NCI-H526 (cell line): ENCODE measurements around the gene ZFP3.
"Not testable (repeated sequence)": the region's sequence is repeated elsewhere in the genome, so short reads cannot be mapped to it uniquely, and the experiment has no call there.

ENCODE experiments used
- DNase-seq, 2 experiments: peaks; one replicate each; lab custom pipeline; 2025; lab: John Stamatoyannopoulos, UW

Gene ZFP3

DNA sequence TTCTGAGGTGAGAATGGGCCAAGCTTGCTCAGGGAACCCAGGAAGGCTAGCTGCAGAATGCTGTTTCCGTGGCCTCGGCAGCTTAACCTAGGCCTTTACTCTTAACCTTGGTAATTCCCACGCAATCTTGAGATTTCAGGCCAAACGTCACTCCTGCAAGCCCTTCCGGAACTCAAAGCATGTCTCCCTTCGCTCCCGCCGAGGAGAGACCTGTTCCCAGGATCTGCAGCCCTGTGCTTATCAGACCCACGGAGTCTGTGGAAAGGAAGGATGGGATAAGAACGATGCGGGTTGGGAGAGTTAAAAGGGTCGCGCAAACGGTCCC, 524 bp upstream of the ZFP3 start:
- no peak for DNase-seq

DNA sequence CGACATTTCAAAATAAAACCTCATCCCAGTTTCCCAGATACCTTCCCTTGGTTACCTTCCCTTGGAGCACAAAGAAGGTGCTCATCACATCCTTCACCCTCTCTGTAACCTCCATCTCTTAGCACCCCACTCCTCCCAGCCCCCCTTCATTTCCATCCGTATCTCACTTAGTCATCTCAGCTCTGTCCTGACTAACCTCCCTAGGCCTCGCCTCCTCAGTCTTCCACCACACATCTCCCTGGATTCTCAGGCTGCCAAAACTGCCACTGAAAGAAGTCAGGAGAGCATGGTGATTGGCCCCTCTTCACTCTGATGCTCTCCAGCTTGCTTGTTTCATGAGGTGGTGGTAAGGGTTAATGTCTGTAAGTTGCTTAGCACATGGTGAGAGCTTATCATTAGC, 2.3 kb downstream of the ZFP3 start:
- DNase-seq = no peak

DNA sequence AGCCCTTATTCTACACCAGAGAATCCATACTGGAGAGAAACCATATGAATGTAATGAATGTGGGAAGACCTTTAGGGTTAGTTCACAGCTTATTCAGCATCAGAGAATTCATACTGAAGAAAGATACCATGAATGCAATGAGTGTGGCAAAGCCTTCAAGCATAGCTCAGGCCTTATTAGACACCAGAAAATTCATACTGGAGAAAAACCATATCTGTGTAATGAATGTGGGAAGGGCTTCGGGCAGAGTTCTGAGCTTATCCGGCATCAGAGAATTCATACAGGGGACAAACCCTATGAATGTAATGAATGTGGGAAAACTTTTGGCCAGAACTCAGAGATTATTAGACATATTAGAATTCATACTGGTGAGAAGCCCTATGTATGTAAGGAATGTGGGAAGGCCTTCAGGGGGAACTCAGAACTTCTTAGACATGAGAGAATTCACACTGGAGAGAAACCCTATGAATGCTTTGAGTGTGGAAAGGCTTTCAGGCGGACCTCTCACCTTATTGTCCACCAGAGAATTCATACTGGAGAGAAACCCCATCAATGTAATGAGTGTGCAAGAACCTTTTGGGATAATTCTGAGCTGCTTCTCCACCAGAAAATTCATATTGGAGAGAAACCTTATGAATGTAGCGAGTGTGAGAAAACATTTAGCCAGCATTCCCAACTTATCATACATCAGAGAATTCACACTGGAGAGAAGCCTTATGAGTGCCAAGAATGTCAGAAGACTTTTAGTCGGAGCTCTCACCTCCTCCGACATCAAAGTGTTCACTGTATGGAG, 14.1 kb downstream of the ZFP3 start:
- no peak for DNase-seq

DNA sequence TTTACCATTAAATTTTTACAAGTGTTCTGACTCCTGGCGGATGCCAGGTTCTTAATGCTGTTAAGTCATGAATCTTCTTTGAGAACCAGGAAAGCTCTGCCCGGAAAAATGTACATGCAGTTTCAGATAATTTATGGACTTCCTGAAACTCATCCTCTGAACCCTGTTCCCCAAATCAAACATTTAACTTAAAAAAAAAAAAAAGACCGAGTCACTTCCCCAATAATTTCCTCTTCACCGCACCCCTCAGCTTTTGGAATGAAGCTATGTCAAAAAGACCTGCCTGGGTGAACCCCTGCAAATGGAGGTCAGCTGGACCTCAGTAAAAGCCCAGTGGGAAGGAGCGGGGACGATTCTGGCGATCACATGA, 18.4 kb downstream of the ZFP3 start:
- no peak for DNase-seq

DNA sequence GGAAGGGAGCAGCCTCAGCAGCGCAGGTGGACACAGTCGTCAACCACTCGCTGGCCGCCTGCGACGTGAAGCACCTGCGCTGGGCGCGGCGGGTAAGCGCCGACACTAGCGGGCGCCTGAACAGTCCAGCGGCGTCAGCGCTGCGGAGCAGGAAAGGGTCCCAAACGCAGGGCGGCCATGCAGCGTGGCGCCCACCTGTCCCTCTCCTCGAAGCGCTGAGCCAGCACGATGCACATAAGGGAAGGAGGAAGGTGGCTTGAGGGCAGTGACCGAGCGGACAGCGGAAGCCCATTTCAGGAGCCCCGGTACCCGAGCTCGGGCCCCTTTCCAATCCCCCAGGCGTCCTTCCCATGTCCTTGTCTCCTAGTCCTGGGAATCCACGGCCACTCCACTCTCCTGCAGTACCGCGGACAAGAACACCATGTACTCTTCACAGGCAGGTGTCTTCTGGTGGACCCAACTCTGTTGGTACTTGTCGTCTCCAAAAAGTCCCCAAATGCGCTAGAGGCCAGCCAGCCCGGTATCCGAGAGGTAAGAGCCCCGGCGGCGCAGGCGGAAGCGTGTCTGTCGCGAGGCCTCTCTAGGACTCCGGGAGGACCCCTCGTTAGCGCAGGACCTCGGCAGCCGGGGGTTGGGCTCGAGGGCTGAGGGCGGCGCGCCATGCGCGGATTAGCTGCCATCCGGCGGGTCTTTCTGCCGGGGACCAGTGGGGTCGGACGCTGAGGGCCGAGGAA, 19.0 kb downstream of the ZFP3 start:
- peak; percentile 76 to 90 for DNase-seq

DNA sequence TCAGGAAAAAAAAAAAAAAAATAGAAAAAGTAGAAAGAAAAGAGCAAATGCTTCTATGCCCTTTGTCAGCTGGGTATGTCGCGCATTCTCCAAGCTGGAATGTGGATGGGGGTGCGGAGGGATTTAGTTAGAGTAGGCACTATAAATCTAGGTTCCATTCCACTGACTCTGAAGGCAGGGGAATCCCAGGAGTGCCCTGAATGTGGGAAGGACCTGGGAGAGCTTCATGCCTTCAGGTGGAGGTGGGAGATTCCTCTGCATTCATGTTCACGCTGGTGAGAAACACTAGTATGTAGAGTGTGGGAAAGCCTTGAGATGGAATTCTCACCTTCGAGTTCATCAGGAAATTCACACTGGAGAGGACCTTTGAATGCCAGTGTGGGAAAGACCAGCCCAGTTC, 21.0 kb downstream of the ZFP3 start:
- DNase-seq = no peak

DNA sequence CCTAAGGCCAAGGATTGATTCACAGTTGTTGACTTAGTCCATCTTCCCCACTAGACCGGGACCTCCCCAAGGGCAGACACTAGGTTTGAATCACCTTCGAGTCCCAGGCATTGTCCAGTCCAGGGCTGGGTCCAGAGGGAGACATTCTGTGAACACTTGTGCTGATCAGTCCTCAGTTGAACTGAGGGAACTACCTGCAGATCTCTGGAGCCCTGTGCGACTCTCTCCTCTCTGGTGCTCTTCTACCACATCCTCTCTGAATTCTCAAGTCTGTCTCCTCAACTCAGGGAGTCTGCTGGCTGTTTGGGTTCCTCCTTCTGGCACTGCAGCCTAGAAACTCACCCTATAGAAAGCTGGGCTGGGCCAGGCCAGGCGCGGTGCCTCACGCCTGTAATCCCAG, 22.6 kb downstream of the ZFP3 start:
- DNase-seq = no peak

DNA sequence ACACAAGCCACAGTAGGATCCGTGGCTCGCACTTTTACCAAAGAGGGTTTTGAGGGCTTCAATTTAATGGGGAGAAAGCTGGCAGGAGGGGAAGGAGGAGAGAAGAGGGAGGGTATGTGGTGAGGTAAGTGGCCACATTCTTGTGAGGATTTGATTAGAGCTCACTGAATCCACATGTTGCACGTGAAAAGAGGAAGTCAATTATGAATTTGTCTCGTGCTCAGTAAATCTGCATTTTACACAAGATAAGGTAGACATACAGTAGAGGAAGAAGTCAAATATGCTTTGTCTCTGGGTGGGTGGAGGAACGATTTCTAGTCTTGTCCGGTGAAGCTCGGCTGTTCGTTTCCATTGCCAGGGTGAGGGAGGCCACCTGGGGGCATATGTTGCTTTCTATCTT, 32.5 kb downstream of the ZFP3 start:
- no peak for DNase-seq

DNA sequence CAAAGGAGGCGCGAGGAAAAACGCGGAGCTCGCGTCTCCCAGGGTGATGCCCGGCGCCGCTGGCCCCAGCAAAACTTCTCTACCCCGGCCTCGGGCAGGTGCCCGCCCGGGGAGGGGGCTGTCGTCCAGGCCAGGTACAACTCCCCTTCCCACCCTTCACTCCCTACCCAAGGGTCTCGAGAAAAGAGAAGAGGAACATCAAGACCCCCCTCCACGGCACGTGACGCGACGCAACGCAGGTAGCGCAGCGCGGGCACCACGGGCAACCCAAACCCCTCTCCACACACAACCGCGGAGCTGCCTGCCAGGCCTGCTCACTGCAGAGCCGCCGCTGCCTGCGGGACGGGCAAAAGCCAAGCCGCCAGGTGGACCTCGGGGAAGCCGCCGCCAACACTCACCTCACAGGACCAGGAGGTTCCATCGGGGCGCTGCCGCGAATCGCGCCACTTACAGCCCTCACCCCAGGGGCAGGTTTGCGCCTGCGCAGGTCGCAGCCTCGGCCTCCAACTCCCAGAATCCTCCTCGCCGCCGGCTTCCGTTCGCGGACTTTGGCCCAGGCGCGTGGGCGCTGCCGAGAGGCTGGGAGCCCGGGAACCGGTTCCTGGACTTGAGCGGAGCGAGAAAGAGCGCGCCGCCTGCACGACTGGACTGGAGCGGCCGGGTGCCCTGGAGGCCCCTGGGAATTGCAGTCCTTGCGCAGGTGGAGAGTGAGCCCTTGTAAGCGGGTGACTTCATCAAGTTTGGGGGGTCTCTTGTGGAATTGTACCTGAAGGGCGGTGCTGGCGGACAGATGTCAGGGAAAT, 33.3 kb downstream of the ZFP3 start, which contains the start of gene ZNF232:
Gene ZNF232 (minus strand): TSS at position 477 of the 803 bp plus-strand sequence. CDS start 56 bp downstream, at position 421.
- peak; percentile 86 to 97 for DNase-seq

DNA sequence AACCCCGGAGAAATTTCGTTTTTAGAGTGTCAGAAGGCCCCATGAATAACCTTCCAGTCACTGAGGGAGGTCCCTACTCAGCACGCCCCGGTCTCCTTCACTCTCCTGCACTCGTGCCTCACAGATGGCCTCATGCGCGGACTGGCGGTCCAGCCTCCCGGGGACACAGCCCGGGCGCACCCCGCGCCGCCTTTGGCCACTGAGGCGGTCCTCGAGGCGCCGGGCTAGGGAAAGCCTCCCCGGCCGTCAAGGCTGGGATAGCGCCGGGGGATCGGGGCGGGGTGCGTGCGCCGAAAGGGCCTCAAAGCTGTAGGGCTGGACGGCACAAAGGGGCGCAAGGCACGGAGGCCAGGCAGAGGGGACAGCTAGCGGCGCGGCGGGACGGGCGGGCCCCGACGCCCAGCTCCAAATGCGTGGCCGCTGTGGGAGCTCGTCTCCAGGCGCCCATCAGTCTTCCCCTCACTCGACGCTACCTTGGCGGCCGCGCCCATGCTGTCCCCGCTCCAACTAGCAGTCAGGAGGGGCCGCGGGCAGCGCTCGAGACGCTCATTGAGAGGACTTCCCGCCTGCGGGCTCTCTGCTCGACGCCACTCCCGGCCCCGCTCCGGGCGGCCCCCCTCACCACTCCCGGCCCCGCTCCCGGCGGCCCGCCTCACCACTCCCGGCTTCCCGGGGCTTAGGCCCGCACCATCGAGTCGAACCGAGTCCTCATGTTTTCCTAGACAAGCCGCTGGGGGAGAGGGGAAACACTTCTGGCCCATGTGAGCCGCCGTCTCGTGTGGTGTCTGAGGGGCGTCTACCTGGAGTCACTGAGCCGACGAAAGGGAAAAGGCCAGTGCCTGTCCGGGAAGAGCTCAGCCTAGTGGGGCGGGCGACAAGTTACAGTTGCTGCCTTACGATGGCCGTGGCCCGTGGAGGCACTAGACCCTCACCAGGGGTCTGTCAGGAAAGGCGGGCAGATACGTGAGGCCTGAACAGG, 37.7 kb downstream of the ZFP3 start, which contains the start of gene USP6:
Gene USP6 (plus strand): TSS at position 360 of the 979 bp plus-strand sequence. CDS start 14,336 bp downstream, outside the sequence.
- DNase-seq = peak; percentile 69 to 73

DNA sequence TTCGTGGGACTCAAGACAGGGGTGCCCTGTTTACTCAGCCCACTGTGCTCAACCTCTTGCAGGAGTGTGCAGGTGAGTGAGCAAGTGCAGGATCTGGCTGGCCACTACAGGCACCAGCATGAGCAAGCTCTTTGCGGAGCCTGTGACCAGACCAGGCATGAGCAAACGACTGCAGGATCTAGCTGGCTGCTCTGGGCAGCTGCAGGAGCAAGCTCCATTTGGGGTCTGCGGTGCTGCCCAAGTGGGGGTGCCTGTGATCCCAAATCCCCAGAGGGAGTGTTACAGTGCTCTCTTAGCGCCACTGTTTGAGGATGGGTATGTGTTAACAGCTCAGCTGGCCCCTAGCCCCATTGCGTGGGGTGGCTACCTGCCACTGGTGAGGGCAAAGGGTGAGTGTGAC, 40.0 kb downstream of the ZFP3 start:
- DNase-seq = no peak

DNA sequence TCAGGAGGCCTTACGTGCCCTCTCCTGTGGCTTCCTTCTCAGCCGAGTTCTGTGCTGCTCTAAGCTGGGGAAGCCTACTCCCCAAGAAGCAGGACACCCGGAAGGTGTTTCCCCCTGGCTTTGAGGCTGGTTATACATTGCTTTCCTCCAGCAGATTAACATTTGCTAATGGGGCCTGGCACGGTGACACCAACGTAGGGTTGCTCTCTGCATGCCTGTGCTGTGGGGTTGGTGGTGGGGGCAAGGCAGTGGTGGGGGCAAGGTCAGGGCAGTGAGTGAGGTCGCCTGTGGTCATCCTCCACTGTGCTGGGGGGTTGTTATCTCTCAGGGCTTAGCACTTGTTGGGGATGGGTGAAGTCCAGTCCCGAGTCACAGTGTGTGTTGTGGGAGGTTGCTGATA, 41.8 kb downstream of the ZFP3 start:
- DNase-seq = no peak

DNA sequence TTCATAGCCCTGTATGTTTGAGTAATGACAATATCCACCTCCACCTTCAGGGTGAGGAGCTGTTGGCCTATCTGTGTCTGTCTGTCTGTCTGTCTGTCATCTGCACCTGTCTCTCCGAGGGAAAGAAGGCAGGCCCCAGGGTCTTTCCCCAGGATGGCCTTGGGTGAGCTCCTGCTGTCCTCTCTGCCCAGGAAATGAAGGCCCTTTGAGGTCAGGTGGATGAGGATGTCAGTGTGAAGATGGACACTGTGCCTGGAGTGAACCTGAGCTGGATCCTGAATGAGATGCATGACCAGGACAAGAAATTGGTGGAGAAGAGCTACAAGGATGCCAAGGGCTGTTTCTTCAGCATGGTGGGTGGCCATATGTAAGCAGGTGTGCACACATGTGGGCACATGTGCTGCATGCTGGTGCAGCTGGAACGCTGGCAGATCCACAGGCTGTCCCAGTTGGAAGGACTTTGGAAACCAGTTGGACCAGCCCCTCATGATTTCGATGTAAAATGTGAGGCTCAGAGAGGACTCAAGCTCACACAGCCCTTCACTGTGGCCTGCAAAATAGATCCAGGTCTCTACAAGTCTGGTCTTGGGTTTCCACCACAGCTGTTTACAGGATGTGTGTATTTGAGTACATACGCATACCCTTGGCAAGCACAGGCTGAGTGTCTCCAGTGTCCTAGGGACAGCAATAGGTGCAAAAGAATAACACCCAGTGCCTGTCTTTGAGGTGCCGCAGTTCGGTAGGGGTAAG, 42.3 kb downstream of the ZFP3 start:
- not testable (repeated sequence) for DNase-seq

DNA sequence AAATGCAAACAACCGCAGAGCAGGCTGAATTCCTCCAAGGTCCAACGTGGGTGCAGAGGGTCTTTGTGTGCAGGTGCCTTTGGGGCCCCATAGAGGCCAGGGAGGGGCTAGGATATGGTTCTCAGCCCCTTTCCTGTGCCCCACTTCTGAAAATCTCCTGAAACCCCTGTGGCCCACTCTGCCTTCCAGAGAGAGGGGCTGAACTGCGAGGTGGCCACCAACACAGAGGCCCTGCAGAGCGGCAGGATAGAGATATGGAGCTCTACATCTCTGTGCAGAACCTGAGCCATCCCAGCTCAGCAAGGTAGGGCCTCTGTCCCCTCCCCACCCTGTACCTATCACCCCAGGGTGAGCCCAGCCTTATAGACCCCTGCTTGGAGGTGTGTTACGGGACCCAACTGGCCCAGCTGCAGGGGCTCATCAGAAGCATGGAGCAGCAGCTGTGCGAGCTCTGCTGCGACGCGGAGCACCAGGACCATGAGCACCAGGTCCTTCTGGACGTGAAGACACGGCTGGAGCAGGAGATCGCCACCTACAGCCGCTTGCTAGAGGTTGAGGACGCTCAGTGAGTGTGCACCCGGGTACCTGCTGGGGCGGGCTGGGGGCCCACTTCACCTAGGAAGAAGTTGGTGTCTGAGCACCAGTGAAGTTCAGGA, 43.0 kb downstream of the ZFP3 start:
- no peak for DNase-seq

DNA sequence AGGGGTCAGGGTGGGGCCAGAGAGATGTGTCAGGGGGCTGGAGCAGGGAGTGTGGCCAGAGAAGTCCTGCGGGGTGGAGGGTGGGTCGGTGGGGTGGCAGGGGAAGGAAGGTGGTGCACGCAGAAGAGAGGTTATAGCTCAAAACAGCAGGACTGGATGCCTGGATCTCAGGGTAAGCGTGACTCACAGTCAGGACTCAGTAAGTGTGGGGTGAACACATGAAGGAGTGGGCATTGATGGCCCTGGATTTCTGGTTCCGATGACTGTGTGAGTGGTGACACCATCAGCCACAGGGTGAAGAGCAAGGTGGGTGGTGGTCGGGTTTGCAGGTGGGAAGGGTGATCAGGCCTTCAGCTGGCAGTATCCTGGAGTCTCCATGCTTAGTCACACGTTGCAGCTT, 43.8 kb downstream of the ZFP3 start:
- not testable (repeated sequence) for DNase-seq

DNA sequence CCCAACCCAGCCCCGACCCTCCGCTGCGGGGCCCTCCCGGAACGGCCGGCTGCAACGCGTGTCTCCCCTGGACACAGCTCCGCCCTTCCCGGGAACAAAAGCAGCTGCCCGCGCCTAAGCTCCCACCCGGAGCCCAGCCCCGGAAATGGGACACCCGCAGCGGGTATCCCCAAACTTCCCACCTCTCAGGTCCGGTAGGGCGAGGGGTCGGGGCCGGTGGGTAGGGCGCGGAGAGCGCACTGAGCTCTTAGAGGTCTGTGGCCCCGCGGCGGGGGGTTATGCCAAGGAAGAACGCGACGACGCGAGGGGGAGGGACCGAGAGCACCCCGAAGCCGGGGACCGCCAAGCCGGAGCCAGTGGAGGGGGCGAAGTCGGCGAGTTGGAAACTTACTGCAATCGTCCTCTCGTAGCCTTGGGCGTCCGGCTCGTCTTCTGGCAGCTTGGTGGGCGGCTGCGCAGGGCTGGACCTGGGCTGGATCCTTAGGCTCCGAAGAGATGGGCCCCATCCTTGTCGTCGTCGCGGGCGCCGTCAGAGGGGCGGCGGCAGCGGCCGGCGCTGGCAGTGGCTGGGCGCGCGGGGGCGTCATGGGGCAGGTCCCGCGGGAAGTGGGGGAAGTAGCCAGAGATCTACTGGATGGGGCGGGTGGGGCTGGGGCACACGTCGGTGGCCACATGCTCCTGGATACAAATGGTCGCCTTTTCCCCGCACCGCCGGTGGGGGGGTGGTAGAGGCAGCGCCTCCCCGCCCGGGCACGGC, 44.5 kb downstream of the ZFP3 start:
- DNase-seq = peak in 1 of 2 experiments; percentile 44

DNA sequence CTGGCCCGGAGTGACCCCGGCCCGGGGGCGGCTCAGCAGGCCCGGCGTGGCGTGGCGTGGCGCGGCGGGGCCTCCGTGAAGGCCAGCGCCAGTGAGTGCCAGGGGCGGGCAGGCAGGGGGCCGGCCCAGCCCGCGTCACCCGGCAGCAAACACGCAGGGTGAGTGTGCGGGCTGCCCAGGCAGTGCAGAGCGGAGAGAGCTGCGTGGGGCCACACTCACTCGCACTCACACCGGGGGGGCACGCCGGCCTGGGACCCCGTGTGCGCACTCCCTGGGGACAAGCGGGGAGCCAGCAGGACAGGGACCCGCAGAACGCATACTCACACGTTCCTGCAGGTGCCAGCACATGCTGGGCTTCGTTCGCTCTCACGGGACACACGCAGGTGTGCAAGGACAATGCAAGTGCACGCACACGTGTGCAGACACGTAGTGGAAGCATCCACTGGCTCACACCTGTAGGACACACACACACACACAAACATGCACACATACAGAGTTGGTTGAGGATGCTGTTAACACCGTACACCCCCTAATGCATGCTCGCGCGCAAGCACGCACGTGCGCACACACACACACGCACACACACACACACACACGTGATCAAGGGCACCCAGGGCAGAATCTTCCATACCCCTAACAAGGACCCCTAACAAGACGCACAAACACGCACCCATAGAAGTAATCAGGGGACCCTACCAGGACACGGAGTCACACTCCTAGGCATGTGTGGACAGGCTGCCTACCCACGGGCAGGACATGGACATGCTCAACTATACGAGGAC, 45.3 kb downstream of the ZFP3 start:
- DNase-seq = no peak

DNA sequence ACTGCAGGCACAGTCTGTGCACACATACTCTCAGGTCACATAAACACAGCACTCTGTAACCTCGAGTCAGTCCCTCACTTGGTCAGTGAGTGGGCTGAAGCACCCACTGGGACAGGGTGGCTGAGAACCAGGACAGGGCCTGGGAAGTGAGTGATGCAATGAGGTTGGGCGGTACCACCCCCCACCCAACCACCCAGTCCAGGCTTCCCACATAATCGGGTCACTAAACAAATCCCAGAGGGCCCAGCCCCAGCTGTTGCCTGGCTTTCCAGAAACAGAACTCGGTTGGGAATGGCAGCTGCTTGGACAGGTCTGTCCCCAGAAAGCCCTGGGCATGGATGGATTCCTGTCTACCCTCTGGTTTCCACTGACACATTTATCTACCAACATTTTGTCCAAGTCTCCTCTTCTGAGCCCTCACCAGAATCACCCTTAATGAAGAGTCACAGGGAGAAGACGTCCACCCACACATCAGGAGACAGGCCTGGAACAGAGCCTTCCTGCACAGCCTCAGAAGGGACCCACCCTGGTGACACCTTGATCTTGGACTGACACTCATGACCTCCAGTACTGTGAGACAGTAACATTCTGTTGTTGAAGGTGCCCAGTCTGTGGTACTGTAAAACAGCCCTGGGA, 46.0 kb downstream of the ZFP3 start:
- DNase-seq = not testable (repeated sequence)
